NCI-H128 (cell line): Measurements from ENCODE around the gene TTC34.

Experiments used
- DNase-seq: peaks from one replicate; lab custom pipeline; 2025; ENCODE audit not compliant: unreplicated experiment; lab: John Stamatoyannopoulos, UW

The TTC34 gene

DNA sequence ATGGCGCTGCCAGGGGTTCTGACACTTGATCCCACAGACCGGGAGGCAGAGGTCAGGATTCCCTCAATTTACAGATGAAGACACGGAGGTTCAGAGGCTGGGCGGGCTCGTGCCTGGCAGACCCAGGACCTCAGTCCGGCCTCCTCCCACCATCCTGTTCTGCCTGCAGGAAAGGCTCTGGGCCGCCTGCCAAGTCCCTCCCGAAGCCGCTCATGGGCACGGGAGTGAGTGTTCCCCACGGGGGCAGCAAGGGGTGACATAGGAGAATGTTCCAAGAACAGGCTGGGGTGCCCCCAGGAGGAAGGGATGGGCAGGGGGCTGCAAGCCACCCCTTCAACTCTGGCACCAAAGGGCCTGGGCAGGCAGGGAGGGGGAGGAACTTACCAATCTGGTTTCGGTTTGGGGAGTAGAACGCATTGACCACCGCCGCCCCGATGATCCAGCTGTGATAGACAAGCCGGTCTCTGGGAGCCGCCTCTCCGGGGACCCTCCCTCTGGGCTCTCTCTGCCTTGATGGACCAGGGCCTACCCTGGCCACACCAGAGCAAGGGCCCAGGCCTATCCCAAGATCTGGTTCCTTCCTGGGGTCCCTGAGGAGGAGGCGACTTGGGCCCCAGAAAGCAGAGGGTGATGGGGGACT, 207.4 kb downstream of the TTC34 start:
- DNase-seq: no peak

DNA sequence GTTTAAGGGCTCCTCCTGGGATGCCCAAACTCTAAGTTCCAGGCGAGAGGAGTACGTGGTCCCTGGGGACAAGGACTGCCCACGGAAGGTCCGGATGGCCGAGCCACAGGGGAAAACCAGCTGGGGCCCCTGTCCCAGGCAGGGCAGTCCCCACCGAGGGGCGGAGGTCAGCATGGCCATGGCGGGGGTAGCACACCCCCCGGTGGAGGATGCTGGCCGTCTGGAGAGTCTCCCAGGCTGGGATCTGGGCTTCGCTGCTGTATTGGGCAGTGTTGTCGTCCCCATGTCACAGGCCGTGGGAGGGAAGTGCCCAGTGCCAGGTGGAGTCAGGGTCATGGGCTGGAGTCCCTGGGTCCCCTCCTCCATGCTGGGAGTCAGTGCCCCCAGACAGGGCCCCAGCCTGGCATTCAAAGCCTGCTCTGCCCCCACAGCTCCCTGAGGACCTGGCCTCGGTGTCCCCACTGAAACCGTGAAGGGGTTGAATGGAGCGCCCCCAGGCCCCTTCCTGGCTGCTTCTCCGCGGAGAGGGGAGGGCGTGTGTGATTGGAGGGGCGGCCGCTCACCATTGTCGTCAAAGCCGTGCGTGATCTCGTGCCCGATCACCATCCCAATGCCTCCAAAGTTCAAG, 208.1 kb downstream of the TTC34 start:
- DNase-seq: no peak

DNA sequence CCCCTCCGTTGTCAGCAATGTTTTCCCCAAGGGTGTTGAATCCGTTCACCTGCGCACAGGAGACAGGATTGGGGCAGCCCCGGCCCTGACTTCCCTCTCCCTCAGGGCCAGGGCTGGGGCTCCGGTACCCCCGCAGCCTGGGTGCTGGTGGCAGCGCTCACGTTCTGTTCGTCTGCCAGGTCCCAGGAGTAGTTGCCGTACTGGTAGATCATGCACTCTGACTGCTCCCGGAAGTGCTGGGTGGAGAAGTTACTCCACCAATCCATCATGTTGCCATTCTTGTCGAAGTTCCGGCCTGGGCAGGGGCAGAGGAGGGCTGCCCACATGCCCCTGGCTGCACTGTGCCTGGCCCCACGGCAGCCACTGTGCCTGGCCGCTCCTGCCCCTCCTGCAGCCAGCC, 208.8 kb downstream of the TTC34 start:
- DNase-seq: no peak

DNA sequence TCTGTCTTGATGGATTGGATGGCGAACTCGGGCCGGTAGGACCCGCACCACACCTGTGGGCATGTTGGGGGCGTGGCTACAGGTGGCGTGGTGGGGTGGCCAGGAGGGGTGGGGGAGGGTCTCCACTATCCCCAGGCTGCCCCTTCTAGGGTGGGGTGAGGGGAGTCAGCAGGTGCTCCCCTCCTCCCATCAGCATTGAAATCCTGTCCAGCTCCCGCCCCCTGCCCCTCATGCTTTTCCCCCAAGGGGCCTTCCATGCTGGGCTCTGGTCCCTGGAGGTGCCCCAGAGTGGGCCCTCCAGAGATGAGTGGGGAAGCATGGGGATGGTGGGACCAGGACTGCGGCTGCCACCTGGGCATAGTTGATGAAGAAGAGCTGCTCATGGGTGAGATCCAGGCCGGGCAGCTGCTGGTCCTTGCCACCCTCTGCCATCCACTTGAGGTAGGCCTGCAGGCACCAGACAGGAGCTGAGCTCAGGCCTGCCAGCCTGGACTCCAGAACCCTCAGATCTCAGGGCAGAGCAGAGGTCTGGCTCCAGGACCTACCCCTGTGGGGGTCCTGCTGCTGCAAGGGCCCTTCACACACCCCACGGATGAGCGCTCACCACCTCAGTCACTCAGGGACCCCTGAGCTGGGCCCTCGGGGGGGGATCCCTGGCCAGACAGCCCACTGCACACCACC, 209.8 kb downstream of the TTC34 start:
- DNase-seq: no peak

DNA sequence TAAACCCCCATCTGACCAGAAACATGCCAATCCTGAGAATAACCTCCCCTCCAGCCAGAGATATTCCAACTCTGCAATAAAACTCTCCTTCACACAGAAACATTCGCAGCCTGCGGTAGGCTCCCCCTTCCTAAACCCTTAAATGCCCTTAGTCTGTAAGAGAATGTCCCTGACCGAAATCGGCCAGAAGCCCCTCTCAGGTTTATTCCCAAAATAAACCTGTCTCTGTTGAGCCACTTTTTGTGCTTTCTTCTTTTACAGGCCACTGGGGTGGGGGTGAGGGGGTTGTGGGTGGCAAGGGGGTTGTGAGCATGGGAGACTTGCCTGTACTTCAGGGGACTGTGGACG, 210.3 kb downstream of the TTC34 start:
- no peak for DNase-seq

DNA sequence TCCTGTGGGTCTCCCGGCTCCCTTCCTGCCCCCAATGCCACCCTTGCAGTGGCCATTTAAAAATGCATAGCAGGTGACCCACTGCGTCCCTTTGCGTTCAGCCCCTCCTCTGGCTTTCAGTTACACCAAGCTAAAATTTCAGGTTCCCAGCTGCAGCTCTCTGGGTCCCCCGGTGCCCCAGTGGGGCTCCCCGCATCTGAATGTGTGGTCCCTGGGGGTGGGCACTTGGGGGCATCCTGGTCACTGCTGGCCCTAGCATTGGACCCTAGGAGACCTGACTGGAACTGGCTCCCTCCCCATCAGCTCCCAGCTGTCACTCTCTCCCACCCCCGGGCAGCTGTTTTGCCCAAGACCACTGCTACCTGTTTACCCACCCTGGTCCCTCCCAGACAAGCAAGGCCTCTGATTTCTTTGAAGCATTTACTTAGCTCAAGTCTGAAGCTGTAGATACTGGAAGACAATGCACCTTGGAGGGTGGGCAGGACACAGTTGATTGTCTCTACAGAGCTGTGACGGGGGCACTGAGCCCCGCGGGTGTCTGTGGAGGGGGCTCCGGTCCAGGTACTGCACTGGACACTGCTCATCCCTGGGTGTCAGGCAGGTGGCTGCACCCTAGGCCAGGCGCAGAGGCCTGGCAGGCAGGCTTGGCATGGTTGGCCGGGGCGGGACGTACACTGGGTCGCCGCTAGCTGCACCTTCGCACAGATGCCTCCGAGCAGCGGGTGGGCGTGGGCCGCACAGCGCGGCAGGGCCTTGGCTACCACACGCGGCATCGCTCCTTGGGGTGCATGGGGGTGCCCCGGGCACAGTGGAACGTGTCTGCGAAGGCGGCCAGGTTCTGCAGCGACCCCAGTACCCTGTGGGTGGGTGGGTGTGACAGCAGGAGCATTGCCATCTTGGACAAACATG, 211.0 kb downstream of the TTC34 start:
- no peak for DNase-seq

DNA sequence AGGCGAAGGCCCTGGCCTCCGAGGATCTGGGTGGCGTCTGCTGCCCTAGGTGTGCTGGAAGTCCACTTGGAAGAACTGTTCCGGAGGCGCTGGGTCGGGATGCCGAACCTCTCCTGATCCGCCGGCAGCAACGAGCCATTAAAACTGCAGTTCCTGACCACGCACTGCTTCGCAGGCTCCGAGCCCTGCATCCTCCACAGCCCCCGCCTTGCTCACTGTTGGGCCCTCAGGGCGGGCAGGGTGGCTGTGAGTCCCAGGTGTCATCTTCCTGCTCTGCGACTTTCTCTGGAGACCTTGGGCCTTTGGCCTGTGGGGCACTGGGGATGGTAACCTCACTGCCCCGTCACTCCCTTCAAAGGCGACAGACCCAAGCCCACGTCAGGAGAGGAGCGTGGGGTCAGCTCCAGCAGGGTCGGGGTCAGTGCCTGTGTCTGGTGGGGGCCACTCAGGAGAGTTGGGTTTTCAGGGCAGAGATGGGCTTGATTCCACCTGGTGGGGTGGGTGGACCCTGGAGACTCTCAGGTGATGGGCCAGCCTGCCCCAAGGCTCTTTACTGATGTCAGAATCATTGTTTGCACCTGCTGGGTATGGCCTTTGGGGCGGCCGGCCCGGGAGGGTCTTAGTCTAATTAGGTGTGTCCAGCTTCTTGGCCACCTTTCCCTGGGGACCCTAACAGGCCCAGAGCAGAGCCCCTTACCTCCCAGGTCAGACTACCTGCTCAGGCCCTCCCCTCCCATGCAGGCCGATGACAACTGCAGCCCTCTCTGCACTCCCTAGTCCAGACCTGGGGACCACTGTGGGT, 211.9 kb downstream of the TTC34 start:
- DNase-seq: no peak

DNA sequence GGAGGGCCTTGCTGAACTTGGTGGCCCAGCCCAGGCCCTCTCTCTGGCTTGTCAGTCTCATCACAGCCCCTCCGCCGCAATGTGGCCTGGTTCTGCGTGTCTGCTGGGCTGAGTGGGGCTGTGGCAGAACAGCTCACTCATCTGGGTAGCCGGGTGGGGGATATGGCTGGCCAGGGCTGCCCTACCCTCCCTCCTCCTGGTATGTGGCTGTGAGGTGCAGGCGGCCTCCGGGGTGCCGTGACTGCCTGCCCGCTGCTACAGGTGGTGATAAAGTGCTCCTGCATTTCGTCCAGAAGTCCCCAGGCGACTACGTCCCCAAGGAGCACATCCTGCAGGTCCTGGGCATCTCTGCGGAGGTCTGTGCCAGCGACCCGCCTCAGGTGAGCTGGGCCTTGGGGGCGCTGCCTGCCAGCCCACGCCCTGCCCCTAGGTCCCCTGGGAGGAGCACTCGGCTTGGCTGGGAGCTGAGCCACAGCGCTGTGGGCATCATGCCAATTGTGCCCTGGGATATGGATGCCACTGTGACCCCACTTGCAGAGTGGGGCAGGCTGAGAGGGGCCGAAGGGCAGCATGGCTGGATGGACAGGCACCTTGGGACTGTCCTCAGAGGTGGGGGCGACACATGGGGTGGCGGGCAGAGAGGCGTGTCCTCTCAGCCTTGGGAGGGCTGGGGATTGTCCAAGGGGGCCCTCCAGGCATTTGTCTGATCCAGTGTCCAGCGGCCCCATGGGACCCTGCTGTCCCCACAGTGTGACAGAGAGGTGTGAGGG, 212.6 kb downstream of the TTC34 start:
- DNase-seq: no peak

DNA sequence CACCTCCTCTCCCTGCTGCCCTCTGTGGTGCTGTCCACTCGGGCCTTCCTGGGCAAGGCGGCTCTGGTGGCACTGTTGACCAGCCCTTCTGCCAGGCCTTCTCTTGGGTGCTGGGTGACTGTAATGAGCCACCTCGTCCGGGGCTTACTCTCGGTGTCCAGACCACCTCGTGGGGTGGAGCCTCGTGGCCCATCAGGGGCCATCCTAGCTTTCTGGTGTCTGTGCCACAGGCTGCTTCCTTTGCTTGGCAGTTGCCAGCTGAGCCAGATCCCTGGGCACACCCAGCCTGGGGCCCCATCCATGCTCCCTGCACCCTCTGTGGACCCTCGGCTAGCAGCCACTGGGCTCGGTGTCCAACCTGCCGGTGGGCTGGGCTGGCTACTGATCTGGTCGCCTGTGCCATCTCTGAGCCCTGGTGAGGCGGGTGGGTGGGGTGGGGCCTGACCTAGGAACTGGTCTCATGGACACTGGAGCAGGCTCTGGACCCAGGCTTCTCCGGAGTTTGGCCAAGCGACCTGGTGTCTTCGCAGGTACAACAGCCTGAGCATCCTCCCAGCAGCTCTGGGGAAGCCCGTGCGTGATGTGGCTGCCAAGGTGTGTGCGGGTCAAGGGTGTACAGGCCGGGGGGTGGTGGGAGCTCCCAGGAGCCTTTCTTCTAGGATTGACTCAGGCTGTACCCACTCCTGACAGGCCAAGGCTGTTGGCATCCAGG, 213.5 kb downstream of the TTC34 start:
- DNase-seq: no peak

DNA sequence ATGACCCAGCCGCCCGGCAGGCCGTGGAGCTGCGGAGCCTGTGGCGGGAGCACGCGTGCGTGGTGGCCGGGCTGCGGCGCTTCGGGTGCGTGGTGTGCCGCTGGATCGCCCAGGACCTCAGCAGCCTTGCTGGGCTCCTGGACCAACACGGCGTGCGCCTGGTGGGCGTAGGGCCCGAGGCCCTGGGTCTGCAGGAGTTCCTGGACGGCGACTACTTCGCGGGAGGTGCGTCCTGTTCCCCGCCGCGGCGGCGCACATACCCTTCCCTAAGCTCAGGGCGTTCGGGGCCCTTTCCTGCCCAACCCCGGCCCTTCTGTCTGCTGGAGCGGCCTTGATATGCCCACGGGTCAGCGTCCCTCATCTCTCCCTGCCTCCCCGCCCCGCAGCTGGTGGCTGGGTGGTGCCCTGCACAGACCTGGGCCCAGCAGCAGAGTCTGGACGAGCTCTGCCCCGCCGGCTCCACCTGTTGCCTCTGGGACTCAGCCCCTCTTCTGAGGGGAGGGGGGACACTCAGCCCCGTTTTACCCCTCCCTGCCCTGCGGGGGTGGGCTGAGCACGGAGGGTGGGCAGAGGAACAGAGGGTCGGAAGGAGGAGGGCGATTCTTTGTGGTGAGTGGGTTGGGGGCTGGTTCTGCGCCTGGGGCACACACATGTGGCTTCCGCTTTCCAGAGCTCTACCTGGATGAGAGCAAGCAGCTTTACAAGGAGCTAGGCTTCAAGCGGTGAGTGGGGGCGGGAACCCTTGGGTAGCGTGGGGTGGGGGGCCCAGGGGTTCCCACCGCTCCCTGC, 214.2 kb downstream of the TTC34 start:
- DNase-seq: no peak

DNA sequence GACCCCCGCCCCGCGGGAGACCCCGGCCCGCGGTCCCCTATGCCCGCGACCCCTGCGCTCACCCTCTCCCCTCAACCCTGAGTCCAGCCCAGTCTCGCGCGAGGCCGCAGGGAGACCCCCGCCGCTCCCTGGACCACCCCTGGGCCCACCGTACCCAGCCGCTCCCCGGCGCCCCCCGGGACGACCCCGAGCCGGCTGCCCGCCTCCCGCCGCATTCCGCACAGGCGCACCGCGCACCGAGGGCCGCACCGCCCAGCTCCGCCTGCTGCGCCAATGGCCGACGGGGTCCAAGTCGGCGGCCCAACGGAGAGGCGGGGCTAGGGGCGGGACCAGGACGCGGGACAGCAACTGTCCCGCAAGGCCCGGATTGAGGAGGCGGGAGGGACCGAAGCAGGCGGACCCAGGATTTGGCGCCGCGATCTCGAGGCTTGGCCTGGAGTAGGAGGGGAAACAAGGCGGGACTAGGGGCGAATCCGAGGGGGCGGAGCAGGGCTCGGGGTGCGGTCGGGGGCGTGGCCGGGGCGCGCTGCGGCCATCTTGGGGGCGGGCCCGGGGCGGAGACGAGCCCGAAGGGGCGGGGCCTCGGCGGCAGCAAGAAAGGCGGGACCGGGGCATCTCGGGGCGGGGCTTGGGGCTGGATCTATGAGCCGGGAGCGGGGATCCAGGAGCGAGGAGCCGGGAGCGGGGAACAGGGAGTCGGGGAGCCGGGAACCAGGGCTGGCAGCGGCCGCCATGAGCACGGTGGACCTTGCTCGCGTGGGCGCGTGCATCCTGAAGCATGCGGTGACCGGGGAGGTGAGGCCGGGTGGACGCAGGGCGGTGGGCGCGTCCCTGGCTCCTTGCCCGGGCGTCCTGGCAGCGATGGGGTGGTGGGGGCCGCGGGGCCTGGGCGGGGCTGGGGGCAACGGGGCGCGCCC, 215.1 kb downstream of the TTC34 start, which contains the start of gene PRXL2B:
Gene PRXL2B (plus strand): TSS at position 624 of the 917 bp plus-strand sequence. CDS start 109 bp downstream, at position 733.
- peak; percentile 97 for DNase-seq
